GM12878 (cell line): ENCODE data around the gene GRIP2. TPM values are rescaled to one million over a fixed set of nuclear protein-coding genes. Genes with fewer than 3 reads are reported as not detected.
A peak's percentile ranks its signal among the peaks of the same experiment; 100 is the strongest.

ENCODE experiments used
- ATAC-seq: fragments of 200-7000 bp; cut with Tn5 transposase; 3 replicates; pipeline ENCODE4 v1.9.1; 2020; ENCODE audit warnings: mild to moderate bottlenecking, moderate library complexity
- Bru-seq: library from RNA; stranded (reverse); fragments of 400-500 nt; gene quantifications from one replicate; lab custom pipeline; 2021; lab: Mats Ljungman, UMichigan
- BruChase-seq, 2 experiments: library from RNA; stranded (reverse); fragments of 400-500 nt; gene quantifications; one replicate each; lab custom pipeline; 2021; lab: Mats Ljungman, UMichigan
- BruUV-seq: library from RNA; stranded (reverse); fragments of 400-500 nt; replicated peaks from 2 replicates; lab custom pipeline; 2021; lab: Mats Ljungman, UMichigan
- CTCF ChIA-PET: fragments of 300-600 bp; sonication (Branson Sonifier 250); formaldehyde crosslinking; extraction: SDS; loops from one replicate; lab custom pipeline; 2021; ENCODE audit warnings: inconsistent platforms; lab: Yijun Ruan, JAX
- POLR2A ChIA-PET: fragments of 350-600 bp; formaldehyde crosslinking; extraction: SDS; loops from one replicate; lab custom pipeline; 2021; ENCODE audit warnings: inconsistent platforms; lab: Charles Lee
- RAD21 ChIA-PET: fragments of 300-600 bp; sonication (Branson Sonifier 250); formaldehyde crosslinking; loops from one replicate; lab custom pipeline; 2023; ENCODE audit warnings: antibody characterized with exemption; ENCODE audit not compliant: unreplicated experiment; lab: Charles Lee
- SMC1A ChIA-PET: fragments of 300-600 bp; sonication (Branson Sonifier 250); formaldehyde crosslinking; loops from one replicate; lab custom pipeline; 2023; ENCODE audit not compliant: unreplicated experiment, uncharacterized antibody; lab: Charles Lee
- DNase-seq: peaks from one replicate; pipeline ENCODE4 v3.0.0-alpha.2; 2011; ENCODE audit warnings: low read depth, low spot score
- FAIRE-seq: peaks from 3 replicates; lab custom pipeline; 2011; peaks lifted over from hg19 to GRCh38; lab: Jason Lieb, UNC
- H2AFZ ChIP-seq: 2 replicates; pipeline ENCODE4 v1.6.0; 2011; ENCODE audit warnings: low read depth, low read length, control low read depth; ENCODE audit not compliant: control insufficient read depth
- H3K27ac ChIP-seq: 2 replicates; pipeline ENCODE4 v1.5.1; 2011; ENCODE audit warnings: control low read depth; ENCODE audit not compliant: control insufficient read depth, insufficient read depth
- H3K27me3 ChIP-seq, 2 experiments: replicated peaks in 1 of 2; 2 replicates each; pipeline versions ENCODE4 v1.6.0 to v1.6.1; 2011; ENCODE audit warnings: low read length in 1 of 2; ENCODE audit not compliant: control insufficient read depth in 2 of 2, insufficient read depth in 2 of 2
- H3K36me3 ChIP-seq, 2 experiments: 2 replicates each; pipeline ENCODE4 v1.5.1; 2011; ENCODE audit warnings: low read length in 1 of 2; ENCODE audit not compliant: control insufficient read depth in 2 of 2, insufficient read depth in 2 of 2
- H3K4me1 ChIP-seq: 2 replicates; pipeline ENCODE4 v1.6.1; 2011; ENCODE audit warnings: mild to moderate bottlenecking, low read length, moderate library complexity, mixed read lengths; ENCODE audit not compliant: control insufficient read depth, insufficient read depth
- H3K4me2 ChIP-seq: 2 replicates; pipeline ENCODE4 v1.6.0; 2011; ENCODE audit warnings: control low read depth; ENCODE audit not compliant: control insufficient read depth, insufficient read depth
- H3K4me3 ChIP-seq: fragments of 200-600 bp; sonication (generic); 2 replicates; pipeline ENCODE4 v1.5.1; 2016
- H3K79me2 ChIP-seq: 2 replicates; pipeline ENCODE4 v1.6.0; 2011; ENCODE audit warnings: low read length; ENCODE audit not compliant: control insufficient read depth, insufficient read depth
- H3K9ac ChIP-seq: 2 replicates; pipeline ENCODE4 v1.8.0; 2011; ENCODE audit warnings: low read length, control low read depth, mixed read lengths; ENCODE audit not compliant: control insufficient read depth, insufficient read depth
- H3K9me3 ChIP-seq: replicated peaks from 3 replicates; pipeline ENCODE4 v1.5.1; 2011; ENCODE audit warnings: mild to moderate bottlenecking, low read length; ENCODE audit not compliant: control insufficient read depth, insufficient read depth
- H4K20me1 ChIP-seq: 2 replicates; pipeline ENCODE4 v1.6.0; 2011; ENCODE audit not compliant: control insufficient read depth, insufficient read depth
- LARP7 ChIP-seq: fragments of 450-650 bp; IDR thresholded peaks from 2 replicates; pipeline ENCODE4 v1.6.1; 2017; ENCODE audit warnings: mild to moderate bottlenecking
- WGBS: methylation state at CpG from one replicate; pipeline ENCODE4 v1.1.6; 2016; ENCODE audit warnings: low lambda C conversion rate; ENCODE audit not compliant: insufficient replicate concordance, insufficient coverage; ENCODE audit errors: missing lambda C conversion rate; 5-methylcytosine and 5-hydroxymethylcytosine counted together
- in situ Hi-C: fragments of 300-500 bp; cut with MboI; formaldehyde crosslinking; loops from 9 replicates; pipeline ENCODE4 v1.14.3; 2018; ENCODE audit warnings: mixed read lengths
- intact Hi-C: fragments of 100-400 bp; cut with micrococcal nuclease; formaldehyde crosslinking; loops from one replicate; pipeline ENCODE4 v1.14.2; 2022; ENCODE audit not compliant: unreplicated experiment
- long read RNA-seq, 2 experiments: library from polyadenylated mRNA; unstranded; transcript quantifications; one replicate each; pipeline ENCODE4 v2.0.0, GENCODE V29; 2019 to 2020
- polyA minus RNA-seq, 3 experiments: library from RNA; depleted of rRNA, polyadenylated mRNA; stranded (reverse); fragments of >200 nt; gene quantifications; 2 replicates each; pipeline ENCODE4 v1.2.3, GENCODE V29; 2011
- polyA plus RNA-seq, 11 experiments: library from polyadenylated mRNA; depleted of rRNA in 4 of 11; unstranded in 6 of 11; stranded (reverse) in 5 of 11; fragments of >200 nt; fragmentation: Nextera tagmentation in 4 of 11; fragmentation: Illumina TruSeq in 1 of 11; extraction: Ambion mirVana in 4 of 11; extraction: Trizol in 1 of 11; gene quantifications; 1 replicate in 1 of 11; 2 replicates in 10 of 11; pipeline versions ENCODE4 v1.2.1 to v1.2.3, GENCODE V29; 2011 to 2016; ENCODE audit warnings: inconsistent platforms in 2 of 11, missing spikeins in 2 of 11, low read depth in 1 of 11
- total RNA-seq, 4 experiments: library from RNA; depleted of rRNA in 3 of 4; stranded (reverse); fragments of >200 nt in 3 of 4; fragmentation: Illumina TruSeq in 1 of 4; extraction: Trizol in 1 of 4; gene quantifications; 2 replicates each; pipeline versions ENCODE4 v1.2.1 to v1.2.3, GENCODE V29; 2013 to 2021

Gene GRIP2
- total RNA-seq (2013; cell fraction: nucleolus; rRNA removed) = not detected in 2 replicates
- total RNA-seq (2014; rRNA removed) (not detected in 2 replicates), total RNA-seq (2014; rRNA removed; fragmentation: Illumina TruSeq; extraction: Trizol) (not detected in 2 replicates), total RNA-seq (2021) (not detected in 2 replicates), polyA plus RNA-seq (2011; rRNA removed) (not detected in 2 replicates), polyA plus RNA-seq (2014; fragmentation: Illumina TruSeq; extraction: Trizol) (not detected in 2 replicates), polyA plus RNA-seq (2014; fragmentation: Nextera tagmentation; extraction: Ambion mirVana) (not detected), polyA plus RNA-seq (2014; rRNA removed) (not detected in 2 replicates), polyA plus RNA-seq (2016; fragmentation: Nextera tagmentation; extraction: Ambion mirVana) (not detected), polyA minus RNA-seq (2011; rRNA and poly(A)+ RNA removed) (not detected in 2 replicates), Bru-seq, nascent RNA (not detected), BruChase-seq, experiment 1, labeled RNA remaining after a 6-hour chase (percentile 9 among the genes with signal in this experiment), BruChase-seq, experiment 2, labeled RNA remaining after a 2-hour chase (percentile 1 among the genes with signal in this experiment)
- not detected for polyA plus RNA-seq (2011; ENCODE audit: low read depth)
- not detected in 2 replicates for polyA plus RNA-seq (2011; cell fraction: cytosol; rRNA removed)
- not detected in 2 replicates for polyA plus RNA-seq (2011; cell fraction: nucleus; rRNA removed)
- 0.03 TPM in 1 of 2 replicates, not detected in the other for polyA plus RNA-seq (2012)
- polyA minus RNA-seq (2011; cell fraction: cytosol; rRNA and poly(A)+ RNA removed) = not detected in 2 replicates
- polyA minus RNA-seq (2011; cell fraction: nucleus; rRNA and poly(A)+ RNA removed) = not detected in 2 replicates
- long read RNA-seq, experiment 1 = 0 reads
- long read RNA-seq, experiment 2 = 0 reads

GRCh38 chr3:14539742-14540491, at the start of gene GRIP2:
GRIP2 (minus strand) TSS chr3:14540342; CDS start chr3:14540308, 34 bp downstream.
- H3K27me3 ChIP-seq = peaks cover 0 to 2% of the 10 kb centered on the region in 2 experiments; a peak in 1 of 4 replicates
- no peak for ATAC-seq
- ChIA-PET POLR2A (no interaction called here), SMC1A (no interaction called here), CTCF (no interaction called here), RAD21 (no interaction called here)
- H3K9ac ChIP-seq = no peak within 1 kb of the TSS
- no peak within 1 kb of the TSS for H3K27ac ChIP-seq
- no peak within 1 kb of the TSS for H3K4me3 ChIP-seq
- intact Hi-C loops = no loop called here
- no TSS peak for BruUV-seq
- no peaks in the 10 kb centered on the region for H3K9me3 ChIP-seq
- no peaks in the 10 kb centered on the region for H3K36me3 ChIP-seq
- no peak within 1 kb of the TSS for H2AFZ ChIP-seq
- in situ Hi-C loops = no loop called here
- no peak for DNase-seq
- H3K4me2 ChIP-seq = no peak within 1 kb of the TSS
- no peaks in the 10 kb centered on the region for H3K4me1 ChIP-seq
- FAIRE-seq = no peak
- 12% methylated on average over 14 of the region's 14 CpGs for WGBS
- H3K79me2 ChIP-seq = no peaks in the 10 kb centered on the region
- TF ChIP-seq LARP7 = no peak
- no peaks in the 10 kb centered on the region for H4K20me1 ChIP-seq
